Mammary epithelial cell (primary cell): ENCODE measurements around the gene C20orf141.

Source experiments
- CTCF ChIP-seq, 2 donors: IDR thresholded peaks in 1 of 2; conservative IDR thresholded peaks in 1 of 2; 2 replicates each; pipeline ENCODE4 v1.5.1; 2011 to 2012; ENCODE audit warnings: inconsistent platforms in 2 of 2, low read length in 2 of 2, mild to moderate bottlenecking in 2 of 2, control low read depth in 1 of 2, low read depth in 1 of 2; ENCODE audit not compliant: insufficient read depth in 1 of 2; ENCODE audit errors: extremely low read depth in 1 of 2
- EZH2 ChIP-seq: IDR thresholded peaks from 2 replicates; pipeline ENCODE4 v1.6.1; 2012; ENCODE audit warnings: low read length, inconsistent platforms, borderline replicate concordance

- TF ChIP-seq CTCF (conservative IDR thresholded peaks at IDR 0.05 in 1 of 2, IDR thresholded peaks at IDR 0.05 in 1 of 2; ENCODE audit: extremely low read depth in 1 of 2, insufficient read depth in 1 of 2, low read depth in 1 of 2, low read length in 2 of 2) (no peak), EZH2 (no peak)
These were observed 31.9 kb downstream of the C20orf141 start for GRCh38 chr20:2846698-2847097.
